Epidermal melanocyte (primary cell): Measurements from ENCODE around the gene GMPR2.

Experiments
- DNase-seq: peaks from one replicate; pipeline ENCODE4 v3.0.0; 2011; ENCODE audit warnings: low spot score; ENCODE audit not compliant: insufficient read length

The GMPR2 gene

DNA sequence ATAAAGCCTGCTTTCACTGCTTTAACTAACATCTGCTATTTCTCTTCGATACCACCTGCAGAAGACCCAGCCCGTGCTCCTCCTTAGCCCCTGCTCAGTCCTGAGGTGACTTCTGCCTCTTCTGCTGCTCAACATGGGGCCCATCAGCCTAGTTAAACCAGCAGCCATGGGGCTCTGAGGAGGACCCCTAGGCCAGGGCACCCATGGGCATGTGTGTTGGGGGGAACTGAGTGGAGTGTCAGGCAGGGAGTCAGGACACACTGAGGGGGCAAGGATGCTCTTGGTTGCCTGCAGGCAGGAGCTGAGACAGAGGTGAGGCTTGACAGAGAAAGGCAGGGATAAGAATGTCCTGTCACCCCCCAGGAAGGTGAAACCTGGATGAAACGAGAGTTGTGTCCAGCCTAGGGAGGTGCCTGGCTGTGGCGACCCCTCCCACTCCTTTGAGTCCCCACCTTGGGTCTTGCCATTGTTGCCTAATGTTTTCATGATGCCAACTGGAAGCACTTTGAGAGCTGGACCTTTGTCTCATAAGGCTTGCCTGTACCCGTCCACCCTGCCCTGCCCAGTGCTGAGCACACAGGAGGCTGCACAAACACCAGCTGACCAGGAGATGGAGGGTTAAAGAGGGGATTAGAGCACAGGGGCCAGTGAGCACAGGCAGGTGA is 51.2 kb downstream of the GMPR2 start:
- DNase-seq, result no peak

DNA sequence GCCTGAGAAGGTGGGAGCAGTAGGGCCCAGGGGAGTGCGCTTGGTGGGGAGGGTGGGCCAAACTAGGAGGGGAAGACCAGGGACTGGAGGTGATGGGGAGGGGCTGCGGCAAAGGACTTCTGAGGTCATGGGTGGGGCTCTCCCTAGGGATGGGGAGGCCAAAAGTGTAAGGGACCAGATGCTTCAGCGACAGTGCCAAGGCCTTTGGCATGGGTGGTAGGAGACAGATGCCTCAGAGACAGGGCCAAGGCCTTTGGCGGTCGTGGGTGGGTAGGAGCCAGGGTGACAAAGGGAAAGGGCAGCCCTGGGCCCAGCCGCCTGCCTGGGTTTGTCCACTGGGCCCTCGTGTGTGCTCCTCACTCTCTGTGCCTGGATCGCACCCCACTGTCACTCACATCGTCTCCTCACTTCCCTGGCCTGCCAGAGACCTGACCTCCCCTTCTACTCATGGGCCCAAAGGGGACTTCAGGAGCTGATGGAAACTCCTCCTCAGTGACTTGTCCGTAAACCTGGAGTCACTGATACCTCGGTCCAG is 51.8 kb downstream of the GMPR2 start:
- no peak for DNase-seq

DNA sequence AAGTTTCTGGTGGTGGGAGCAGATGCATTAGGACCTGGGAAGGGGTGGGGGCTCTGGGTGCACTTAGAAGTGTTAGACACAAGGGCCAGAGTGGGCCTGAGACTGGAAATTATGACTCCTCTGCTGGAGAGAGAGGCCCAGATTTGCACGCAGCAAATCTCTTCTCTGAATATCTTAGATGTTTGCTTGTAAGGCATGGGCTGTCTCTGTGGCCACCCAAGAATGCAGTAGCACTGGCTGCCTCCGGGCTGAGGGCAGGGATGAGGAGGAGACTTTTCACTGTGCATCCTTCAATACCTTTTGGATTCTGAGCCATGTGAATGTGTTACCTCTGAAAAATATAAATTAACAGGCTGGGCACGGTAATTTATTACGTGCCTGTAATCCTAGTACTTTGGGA is 52.6 kb downstream of the GMPR2 start:
- DNase-seq, result no peak

DNA sequence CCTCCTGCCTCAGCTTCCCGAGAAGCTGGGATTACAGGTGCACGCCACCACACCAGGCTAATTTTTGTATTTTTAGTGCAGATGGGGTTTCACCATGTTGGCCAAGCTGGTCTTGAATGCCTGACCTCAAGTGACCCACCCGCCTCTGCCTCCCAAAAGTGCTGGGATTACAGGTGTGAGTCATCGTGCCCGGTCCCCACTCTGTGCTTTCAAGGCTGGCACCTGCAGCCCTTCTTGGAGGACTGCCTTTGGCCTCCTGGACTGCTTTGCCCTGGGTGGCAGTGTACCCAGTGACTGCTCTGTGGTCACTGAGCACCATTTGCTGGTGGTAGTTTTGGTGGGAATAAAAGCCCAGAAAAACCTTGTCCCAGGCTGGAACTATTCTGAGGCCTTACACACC is 54.3 kb downstream of the GMPR2 start:
- DNase-seq, result no peak
